Raji (cell line): Measurements from ENCODE around the gene KIAA0825.

Experiments
- POLR2A ChIP-seq: IDR thresholded peaks from 2 replicates; pipeline ENCODE4 v1.6.1; 2011; ENCODE audit warnings: low read depth, low read length, control low read depth; ENCODE audit not compliant: insufficient read depth

KIAA0825 gene

GRCh38 chr5:94347130-94347529, 271.3 kb downstream of the KIAA0825 start:
- TF ChIP-seq POLR2A: no peak

- no peak for TF ChIP-seq POLR2A
Measured at GRCh38 chr5:94345257-94345656, 273.1 kb downstream of the KIAA0825 start.

- TF ChIP-seq POLR2A: no peak
Measured at GRCh38 chr5:94337617-94338016, 280.8 kb downstream of the KIAA0825 start.

GRCh38 chr5:94335936-94336335, 282.5 kb downstream of the KIAA0825 start:
- no peak for TF ChIP-seq POLR2A

- TF ChIP-seq POLR2A: no peak
Measured at GRCh38 chr5:94329115-94329514, 289.3 kb downstream of the KIAA0825 start.

- TF ChIP-seq POLR2A: no peak
Measured at GRCh38 chr5:94326586-94326985, 291.8 kb downstream of the KIAA0825 start.

GRCh38 chr5:94316916-94317838, 301.2 kb downstream of the KIAA0825 start:
- TF ChIP-seq POLR2A: no peak

- TF ChIP-seq POLR2A: no peak
Measured at GRCh38 chr5:94314460-94315131, 303.8 kb downstream of the KIAA0825 start.

- TF ChIP-seq POLR2A: no peak
Measured at GRCh38 chr5:94313696-94314095, 304.7 kb downstream of the KIAA0825 start.

GRCh38 chr5:94313188-94313587, 305.2 kb downstream of the KIAA0825 start:
- TF ChIP-seq POLR2A: no peak

GRCh38 chr5:94312298-94312697, 306.1 kb downstream of the KIAA0825 start:
- TF ChIP-seq POLR2A: no peak

- TF ChIP-seq POLR2A: no peak
Measured at GRCh38 chr5:94310833-94311232, 307.6 kb downstream of the KIAA0825 start.

- no peak for TF ChIP-seq POLR2A
Measured at GRCh38 chr5:94309141-94309540, 309.3 kb downstream of the KIAA0825 start.

- no peak for TF ChIP-seq POLR2A
Measured at GRCh38 chr5:94308442-94308841, 310.0 kb downstream of the KIAA0825 start.

- TF ChIP-seq POLR2A: no peak
Measured at GRCh38 chr5:94304146-94304545, 314.3 kb downstream of the KIAA0825 start.

GRCh38 chr5:94288937-94289336, 329.5 kb downstream of the KIAA0825 start:
- TF ChIP-seq POLR2A: no peak
